NCI-H226 (cell line): ENCODE measurements around the gene ARHGEF4.

Source experiments
- DNase-seq: peaks from one replicate; pipeline ENCODE4 v3.0.0-alpha.2; 2015

The ARHGEF4 gene, protein sequence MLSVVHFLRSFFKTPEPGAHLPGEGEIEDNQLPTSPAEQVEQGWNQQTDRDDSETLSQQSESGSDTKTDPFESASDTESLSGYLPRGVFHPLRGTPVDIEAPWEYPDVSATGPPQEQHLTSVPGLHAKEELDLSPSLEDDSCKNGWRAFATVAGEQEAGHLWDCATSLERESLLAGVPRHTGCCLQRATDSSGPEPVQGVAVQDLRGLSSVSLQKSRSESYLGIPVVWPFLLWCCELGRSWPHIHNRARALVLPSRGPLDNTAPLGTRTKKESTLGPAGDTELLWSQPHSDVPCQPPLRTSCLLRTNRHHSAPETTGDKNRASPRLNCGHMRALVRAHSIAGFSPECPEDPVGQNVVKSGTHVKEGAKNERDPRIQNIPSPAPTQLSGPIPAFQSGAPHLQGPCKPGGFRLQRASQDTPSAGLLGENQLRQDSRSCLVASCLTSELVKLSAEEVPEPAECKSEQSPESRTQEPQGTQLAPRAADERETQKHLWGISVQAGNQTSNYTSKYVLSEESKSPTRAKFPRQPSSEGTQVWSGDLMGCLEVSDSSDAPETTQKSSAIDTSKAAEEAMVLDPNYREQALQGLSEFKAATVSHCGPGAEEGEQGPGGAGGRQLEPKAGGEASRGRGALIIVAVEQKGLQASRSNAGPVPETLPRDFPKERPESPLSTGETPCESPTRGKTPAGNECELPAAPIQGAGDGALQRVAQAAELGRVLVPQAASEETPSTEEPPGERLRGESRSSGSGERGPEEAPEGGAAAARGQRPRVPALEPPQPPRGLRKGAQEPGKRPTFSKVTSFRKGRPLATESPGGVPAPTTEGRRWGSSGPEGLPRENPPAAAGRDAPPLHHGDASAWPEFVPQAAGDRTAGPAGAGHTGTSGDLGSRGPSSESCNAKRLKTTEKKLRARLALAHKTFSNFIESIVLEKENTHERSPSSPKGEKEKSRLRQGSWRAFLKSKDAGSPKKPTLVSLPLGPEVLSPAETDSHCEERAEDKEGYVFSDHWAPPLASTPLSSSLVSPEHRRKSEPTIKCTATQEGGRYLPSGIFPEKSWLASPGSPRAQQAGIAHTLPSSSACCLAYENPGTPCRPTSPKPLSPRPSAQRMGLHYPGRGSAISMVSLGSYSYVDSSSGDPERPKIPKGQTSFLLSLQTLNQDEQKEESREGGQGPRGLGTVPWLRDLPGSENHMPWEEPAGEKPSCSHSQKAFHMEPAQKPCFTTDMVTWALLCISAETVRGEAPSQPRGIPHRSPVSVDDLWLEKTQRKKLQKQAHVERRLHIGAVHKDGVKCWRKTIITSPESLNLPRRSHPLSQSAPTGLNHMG (N-terminal part only)

DNA sequence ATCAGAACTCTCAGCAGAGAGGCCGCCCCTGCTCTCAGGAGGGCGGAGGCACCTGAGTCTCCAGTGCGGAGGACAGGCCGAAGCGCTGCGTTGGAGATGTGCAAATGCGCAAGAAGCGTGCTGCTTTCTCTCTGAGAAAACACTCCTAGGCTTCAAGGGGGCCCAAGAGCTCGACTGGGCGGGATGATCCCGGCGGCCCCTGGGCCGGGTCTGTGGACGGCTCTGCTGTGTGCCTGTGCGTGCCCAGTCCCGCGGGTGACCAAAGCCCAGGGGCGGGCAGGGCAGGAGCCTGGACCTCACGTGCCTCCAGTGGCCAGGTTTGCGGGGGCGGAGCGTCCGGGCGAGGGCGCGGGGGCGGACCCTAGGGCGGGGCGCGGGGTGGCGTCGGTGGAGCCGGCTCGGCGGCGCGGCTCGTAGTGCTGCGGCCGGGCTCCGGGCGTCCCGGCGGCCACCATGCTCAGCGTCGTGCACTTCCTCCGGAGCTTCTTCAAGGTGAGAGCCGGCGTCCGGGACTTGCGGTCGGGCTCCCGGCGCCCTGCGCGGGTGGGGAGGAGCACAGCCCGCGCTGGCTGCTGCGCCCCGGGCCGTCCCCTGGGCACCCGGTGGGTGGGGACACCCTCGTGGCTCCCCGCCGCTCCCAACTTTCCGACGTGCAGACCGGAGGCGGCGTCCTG, at the start of gene ARHGEF4:
ARHGEF4 (plus strand) TSS at position 414 of the 674 bp plus-strand sequence; CDS start at position 454, 40 bp downstream.
- peak; percentile 19 for DNase-seq

DNA sequence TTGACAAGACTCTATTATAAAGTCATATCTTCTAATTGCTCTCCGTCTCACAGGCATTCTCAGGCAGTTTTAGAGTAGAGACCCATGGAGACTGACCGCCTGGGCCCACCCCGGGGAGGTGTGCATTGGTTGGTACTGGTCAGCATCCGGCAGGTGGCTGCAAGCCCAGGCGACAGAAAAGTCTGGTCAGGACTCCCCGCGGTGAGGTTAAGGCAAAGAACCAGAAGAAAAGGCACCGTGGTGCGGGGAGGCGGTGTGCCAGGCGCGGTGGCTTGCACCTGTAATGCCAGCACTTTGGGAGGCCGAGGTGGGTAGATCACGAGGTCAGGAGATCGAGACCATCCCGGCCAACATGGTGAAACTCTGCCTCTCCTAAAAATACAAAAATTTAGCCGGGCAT, 48.9 kb upstream of the ARHGEF4 start:
- DNase-seq: no peak

GRCh38 chr2:130790312-130790711, 46.4 kb upstream of the ARHGEF4 start:
- no peak for DNase-seq

GRCh38 chr2:130790804-130791616, 45.7 kb upstream of the ARHGEF4 start:
- DNase-seq: no peak

DNA sequence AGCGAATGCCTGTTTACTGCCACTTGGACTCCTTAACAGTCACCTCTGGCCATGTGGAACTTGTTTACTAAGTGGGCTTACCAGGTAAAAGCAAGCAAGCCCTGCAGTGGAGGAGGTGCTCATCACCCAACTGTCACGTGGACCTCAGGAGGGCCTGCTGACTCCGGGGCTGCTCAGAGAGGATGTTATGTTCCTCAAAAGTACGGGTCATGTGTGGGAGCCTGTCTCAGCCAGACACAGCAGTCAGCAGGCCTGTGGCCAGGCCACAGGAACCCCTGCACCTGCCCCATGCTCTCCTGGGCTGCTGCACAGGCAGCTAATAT, 45.1 kb upstream of the ARHGEF4 start:
- DNase-seq: no peak

- DNase-seq: no peak
These were observed 41.3 kb upstream of the ARHGEF4 start for GRCh38 chr2:130795431-130795830.

GRCh38 chr2:130796290-130796689, 40.4 kb upstream of the ARHGEF4 start:
- DNase-seq: no peak

- DNase-seq: peak; percentile 83
These were observed 39.0 kb upstream of the ARHGEF4 start for GRCh38 chr2:130797493-130798435.

DNA sequence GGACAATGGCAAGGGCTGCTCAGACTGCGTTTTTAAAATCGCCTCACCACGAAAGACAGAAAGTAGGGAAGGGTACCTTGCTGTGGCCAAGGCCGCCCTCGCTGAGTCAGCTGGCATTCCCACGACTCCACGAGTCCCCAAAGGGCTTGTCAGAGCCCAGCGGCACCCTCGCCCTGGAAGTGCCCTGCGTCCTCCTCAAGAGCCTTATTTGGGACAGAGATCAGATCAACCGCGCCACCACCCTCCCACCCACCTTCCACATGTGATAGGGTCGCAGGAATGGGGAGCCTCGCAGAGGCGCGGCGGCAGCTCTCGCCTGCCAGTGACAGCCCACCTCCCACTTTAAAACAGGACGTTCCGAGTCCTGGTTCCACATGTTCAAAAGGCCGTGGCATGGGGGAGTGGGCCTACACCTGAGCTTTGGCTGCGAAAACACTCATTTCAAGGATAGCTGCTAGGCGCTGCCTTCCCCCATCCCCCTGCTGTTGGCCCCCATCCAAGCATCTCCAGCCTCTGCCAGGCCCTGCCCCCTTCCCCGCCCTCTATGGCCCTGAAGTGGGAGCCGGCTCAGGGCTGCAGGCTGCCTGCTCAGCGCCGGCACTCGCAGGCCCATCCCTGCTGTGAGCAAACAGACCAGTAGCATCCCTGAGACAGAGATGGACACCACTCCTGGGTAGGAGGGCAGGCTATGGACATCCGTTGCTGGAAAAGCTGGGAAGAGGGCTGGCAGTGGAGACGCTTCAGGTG, 38.1 kb upstream of the ARHGEF4 start:
- no peak for DNase-seq

GRCh38 chr2:130799295-130799694, 37.4 kb upstream of the ARHGEF4 start:
- no peak for DNase-seq

DNA sequence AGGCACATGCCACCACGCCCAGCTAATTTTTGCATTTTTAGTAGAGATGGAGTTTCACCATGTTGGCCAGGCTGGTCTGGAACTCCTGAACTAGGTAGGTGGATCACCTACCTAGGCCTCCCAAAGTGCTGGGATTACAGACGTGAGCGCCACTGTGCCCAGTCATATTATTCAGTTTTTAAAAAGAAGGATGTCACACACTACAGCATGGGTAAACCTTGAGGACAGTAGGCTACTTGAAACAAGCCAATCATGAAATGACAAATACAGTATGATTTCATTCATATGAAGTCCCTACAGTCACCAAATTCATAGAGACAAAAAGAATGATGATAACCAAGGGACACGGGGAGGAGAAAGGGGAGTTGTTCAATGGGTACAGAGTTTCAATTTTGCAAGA, 31.1 kb upstream of the ARHGEF4 start:
- DNase-seq: no peak

- DNase-seq: no peak
These were observed 30.3 kb upstream of the ARHGEF4 start for GRCh38 chr2:130806370-130806769.

DNA sequence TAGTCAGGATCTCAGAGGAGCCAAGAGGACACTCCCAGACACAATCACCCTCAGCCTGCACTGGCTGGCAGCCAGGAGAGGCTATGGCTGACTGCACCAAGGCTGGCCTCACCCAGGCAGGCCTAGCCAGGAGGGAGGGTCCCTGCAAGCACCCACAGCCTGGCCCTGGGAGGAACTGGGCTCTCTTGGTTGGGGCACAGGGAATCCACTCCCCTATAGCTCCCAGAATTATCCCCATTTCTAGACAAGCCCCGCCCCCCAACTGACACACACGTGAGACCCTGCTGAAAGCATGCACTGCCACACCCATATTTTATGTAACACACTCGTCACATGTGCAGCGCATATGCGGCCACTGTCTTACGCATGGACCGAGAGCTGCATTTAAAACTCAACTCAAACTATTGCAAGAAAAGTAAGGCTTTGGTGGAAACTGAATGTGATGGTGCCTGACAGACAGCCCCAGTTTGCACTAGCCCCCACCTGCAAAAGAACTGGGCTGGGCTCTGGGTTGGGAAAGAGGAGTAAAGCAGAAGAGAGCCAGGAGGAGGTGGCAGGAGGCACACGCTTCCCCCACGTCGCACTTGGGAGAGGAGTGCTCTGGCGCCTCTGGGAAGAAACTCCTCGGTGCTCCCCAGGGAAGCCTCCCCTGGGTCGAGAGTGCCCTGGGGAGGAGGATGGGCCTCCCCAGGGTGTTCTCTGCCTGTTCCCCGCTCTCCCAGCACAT, 28.9 kb upstream of the ARHGEF4 start:
- no peak for DNase-seq

- peak; percentile 84 for DNase-seq
These were observed 28.0 kb upstream of the ARHGEF4 start for GRCh38 chr2:130808482-130809268.

GRCh38 chr2:130810490-130810889, 26.2 kb upstream of the ARHGEF4 start:
- DNase-seq: no peak

DNA sequence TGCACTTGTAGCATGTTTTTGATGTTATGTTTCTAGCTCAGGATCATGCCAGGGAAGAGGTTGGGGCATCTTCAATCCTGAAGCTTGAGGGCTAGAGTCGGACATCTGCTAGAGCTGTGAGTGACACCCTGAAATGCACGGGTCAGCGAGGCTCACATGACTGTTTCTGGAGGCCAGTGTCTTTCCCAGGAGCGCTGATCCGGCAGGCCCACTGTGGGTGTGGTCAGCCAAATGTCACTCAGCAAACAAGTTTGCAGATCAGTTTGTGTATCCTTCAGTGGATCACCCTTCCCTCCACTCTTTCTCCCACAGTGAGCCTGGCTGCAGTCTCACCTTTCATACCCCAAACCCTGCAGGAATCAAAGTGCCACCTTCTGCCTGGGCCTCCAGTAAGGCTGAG, 23.0 kb upstream of the ARHGEF4 start:
- DNase-seq: no peak

DNA sequence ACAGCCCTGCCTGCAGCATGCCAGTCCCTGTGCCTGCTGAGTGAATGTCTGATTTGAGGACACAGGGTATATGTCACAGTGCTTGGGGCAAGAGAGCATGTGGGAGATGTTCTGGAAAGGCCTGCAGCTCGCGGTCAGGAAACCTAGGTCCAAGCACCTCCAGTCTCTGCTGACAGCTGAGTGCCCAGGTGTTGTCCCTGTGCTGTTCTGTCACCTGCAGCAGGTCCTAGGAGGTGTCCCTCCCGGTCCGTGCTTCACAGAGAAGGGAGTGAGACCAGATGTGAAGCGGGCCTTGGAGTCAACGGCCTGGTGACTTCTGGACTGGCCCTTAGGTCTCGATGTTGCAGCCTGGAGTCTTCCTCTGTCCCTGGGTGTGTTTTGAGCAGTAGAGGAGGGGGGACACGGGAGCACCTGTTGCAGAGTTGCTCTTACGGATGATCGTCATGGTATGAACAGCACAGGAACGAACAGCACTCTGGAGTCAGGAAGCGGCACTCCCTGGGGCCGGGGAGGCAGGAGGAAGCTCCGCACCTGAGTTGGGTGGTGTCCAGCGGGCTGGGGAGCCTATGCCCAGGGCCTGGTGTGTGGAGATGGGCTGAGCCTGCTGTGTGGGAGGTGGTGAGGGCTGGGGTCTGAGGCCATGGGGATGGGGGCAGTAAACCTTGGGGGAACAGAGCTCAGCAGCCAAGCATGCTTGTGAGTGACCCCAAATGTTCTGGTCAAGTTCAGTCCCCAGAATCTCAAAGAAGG, 21.6 kb upstream of the ARHGEF4 start:
- DNase-seq: no peak
